Fibroblast of the aortic adventitia (primary cell): Measurements from ENCODE around the gene CTSE. TPM values are rescaled to one million over a fixed set of nuclear protein-coding genes. Genes with fewer than 3 reads are reported as not detected.
"Not testable (repeated sequence)": the region's sequence is repeated elsewhere in the genome, so short reads cannot be mapped to it uniquely, and the experiment has no call there.

Experiments
- DNase-seq: peaks from one replicate; pipeline ENCODE4 v3.0.0-alpha.2; 2010; ENCODE audit warnings: low read depth
- H3K4me3 ChIP-seq: 2 replicates; pipeline ENCODE4 v1.5.1; 2011; ENCODE audit warnings: low read depth, mild to moderate bottlenecking, control low read depth, low read length, moderate library complexity
- total RNA-seq: library from RNA; depleted of rRNA; stranded (reverse); fragments of >200 nt; gene quantifications from 2 replicates; pipeline ENCODE4 v1.2.3, GENCODE V29; 2012; ENCODE audit warnings: low replicate concordance
- TF ChIP-seq, protein P1 (sequence below): IDR thresholded peaks from 2 replicates; pipeline ENCODE4 v1.5.1; 2011; ENCODE audit warnings: mild to moderate bottlenecking, low read length, control low read depth, inconsistent platforms; ENCODE audit not compliant: insufficient read depth

The CTSE gene
- total RNA-seq: not detected in 2 replicates

DNA sequence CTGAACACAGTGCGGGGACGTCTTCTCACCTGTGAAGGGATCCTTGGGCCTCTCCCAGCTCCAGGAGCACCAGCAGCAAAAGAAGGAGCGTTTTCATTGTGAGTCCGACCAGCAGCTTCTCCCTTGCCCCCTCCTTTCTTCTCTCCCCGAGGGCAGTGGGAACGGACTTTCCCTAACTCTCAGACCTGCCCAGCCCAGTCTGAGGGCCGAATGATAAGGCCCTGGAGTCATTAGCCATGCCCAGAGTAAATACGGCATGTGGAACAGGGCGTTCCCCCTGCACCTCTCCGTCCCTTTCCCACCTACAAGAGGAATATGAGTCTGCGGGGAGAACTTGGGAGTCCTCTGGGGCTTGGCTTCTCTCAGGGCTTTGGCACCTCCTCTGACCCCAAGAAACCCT, at the start of gene CTSE:
Gene CTSE (minus strand): TSS at position 201 of the 400 bp plus-strand sequence. CDS start 104 bp downstream, at position 97.
- TF ChIP-seq, protein P1, sequence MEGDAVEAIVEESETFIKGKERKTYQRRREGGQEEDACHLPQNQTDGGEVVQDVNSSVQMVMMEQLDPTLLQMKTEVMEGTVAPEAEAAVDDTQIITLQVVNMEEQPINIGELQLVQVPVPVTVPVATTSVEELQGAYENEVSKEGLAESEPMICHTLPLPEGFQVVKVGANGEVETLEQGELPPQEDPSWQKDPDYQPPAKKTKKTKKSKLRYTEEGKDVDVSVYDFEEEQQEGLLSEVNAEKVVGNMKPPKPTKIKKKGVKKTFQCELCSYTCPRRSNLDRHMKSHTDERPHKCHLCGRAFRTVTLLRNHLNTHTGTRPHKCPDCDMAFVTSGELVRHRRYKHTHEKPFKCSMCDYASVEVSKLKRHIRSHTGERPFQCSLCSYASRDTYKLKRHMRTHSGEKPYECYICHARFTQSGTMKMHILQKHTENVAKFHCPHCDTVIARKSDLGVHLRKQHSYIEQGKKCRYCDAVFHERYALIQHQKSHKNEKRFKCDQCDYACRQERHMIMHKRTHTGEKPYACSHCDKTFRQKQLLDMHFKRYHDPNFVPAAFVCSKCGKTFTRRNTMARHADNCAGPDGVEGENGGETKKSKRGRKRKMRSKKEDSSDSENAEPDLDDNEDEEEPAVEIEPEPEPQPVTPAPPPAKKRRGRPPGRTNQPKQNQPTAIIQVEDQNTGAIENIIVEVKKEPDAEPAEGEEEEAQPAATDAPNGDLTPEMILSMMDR: no peak
- DNase-seq: no peak
- H3K4me3 ChIP-seq: no peak within 1 kb of the TSS

DNA sequence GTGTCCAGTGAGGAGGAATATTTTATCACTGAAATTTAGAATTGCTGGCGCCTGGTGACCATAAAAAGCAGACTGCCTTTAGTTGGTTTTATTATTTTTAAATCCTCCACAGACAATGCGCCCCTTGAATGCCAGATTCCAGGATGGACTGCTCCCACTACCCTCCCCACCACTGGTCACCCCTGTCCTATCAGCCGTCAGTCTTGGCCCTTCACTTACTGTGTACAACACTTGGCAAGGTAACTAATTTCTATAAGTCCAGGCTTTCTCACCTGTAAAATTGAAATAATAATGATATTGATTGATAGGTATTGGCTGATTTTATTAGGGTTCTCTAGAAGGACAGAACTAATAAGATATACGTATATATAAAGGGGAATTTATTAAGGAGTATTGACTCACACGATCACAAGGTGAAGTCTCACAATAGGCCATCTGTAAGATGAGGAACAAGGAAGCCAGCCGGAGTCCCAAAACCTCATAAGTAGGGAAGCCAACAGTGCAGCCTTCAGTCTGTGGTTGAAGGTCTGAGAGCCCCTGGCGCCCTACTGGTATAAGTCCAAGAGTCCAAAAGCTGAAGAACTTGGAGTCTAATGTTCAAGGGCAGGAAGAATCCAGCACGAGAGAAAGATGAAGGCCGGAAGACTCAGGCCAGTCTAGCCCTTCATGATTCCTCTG, 47.1 kb upstream of the CTSE start:
- TF ChIP-seq, protein P1: no peak
- DNase-seq: no peak
- H3K4me3 ChIP-seq: no peak overlapping the region

DNA sequence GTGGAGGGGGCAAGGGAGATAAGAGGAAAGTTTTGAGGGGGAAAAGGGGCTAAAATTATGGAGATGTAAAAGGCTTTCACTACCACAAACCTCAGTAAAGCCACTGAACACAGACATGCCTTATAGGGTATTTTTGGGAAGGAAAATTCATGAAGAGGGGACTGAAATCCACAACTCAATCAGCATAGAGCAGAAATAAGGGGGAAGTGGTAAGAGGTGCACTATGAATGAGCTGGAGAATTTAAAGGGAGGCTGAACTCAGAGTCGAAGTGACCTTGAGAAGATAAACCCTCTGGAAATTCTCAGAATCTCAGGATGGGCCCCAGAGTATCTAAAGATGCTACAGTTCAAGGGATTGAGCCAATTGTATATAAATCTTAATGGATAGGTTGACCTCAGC, 44.6 kb upstream of the CTSE start:
- TF ChIP-seq, protein P1: no peak
- no peak for DNase-seq
- no peak overlapping the region for H3K4me3 ChIP-seq

DNA sequence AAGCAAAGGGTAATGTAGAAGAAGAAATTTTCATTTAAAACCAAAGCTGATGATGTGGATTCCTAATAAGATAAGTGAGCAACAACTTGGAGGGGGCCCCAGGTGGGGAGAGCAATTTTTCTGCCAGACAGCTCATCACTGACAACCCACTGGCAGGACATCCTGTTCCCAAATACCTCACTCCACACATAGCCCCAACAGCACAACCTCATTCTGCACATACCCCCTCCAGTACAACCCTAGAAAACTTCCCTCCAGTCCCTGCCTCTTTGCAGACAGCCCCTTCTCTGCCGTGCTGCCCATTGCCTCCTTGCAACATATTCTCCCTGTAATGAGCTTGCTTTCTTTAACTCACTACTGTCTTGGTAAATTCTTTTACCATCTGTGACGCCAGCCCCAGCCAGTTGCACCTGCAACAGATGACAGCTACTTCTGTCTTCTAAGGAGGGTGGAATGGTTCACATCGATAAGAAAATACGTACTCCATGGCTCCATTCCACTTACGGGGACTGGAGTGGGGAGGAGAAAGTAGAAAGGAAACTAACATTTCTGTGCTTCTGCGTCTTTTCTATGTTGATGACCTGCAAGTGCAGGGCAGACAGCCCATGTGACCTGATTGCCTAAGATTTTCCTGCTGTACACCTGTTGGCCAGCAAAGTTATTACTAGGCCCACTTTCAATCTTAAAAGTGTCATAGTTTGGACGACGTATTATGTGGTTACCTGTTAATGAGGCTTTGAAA, 44.0 kb upstream of the CTSE start:
- no peak for DNase-seq
- no peak overlapping the region for H3K4me3 ChIP-seq
- TF ChIP-seq, protein P1: no peak

DNA sequence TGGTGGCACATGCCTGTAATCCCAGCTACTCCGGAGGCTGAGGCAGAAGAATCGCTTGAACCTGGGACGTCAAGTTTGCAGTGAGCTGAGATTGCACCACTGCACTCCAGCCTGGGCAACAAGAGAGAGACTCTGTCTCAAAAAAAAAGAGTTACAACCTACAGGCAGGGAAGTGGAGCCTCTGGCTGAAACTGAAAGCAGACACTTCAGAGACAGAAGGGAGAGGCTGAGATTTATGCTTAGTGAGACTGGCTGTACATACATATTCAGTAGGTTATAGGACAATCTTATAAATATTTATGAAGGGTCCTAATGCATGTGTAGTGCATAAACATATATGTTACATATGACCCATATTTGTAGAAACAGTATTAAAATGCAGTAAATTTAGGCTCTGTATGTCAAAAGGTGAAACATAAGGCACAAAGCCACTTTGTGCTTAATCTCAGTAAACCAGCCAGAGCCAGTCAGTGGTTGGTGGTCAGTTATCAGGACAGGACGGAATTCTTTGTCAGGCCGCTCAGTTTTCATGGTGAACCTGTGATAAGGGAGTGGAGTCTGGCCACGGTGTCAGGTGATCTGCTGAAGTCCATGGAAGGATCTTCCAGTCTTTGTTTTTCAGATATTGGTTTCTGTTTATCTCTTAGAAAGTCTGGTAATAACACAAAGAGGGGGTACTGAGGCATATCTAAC, 42.9 kb upstream of the CTSE start:
- TF ChIP-seq, protein P1: no peak
- H3K4me3 ChIP-seq: no peak overlapping the region
- DNase-seq: no peak

DNA sequence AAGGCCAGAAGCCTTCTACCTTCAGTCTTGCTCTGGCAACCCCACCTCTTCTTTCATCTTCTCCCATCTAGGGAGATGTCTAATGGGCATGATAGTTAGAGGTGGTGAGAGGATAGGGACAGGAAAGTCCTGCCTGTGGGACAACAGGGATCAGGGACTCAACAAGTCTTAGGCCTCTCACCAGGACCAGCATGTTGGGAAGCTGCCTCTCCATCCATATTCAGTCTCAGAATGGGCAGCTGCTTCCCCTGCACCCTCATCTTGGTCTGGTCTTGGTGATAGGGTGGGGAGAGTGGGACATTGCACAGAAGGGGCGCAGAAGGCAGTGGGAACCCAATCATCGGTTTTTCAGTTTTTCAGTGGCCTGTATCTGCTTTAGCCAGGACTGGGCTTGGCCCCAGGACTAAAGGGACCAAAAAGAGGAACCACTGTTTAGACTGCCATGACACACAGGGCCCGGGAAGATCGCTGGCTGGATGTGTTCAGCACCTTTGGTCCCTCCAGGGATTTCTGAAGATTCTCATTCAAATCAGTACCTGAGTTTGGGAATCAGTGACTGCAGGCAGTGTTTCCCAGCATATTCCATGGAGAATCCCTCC, 42.0 kb upstream of the CTSE start:
- DNase-seq: no peak
- H3K4me3 ChIP-seq: no peak overlapping the region
- TF ChIP-seq, protein P1: no peak

DNA sequence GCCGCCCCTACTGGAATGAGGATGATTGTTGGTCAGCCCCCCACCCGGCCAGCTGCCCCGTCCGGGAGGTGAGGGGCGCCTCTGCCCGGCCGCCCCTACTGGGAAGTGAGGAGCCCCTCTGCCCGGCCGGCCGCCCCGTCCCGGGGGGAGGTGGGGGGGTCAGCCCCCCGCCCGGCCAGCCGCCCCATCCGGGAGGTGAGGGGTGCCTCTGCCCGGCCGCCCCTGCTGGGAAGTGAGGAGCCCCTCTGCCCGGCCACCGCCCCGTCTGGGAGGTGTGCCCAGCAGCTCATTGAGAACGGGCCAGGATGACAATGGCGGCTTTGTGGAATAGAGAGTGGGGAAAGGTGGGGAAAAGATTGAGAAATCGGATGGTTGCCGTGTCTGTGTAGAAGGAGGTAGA, 40.8 kb upstream of the CTSE start:
- H3K4me3 ChIP-seq, DNase-seq: not testable (repeated sequence)

DNA sequence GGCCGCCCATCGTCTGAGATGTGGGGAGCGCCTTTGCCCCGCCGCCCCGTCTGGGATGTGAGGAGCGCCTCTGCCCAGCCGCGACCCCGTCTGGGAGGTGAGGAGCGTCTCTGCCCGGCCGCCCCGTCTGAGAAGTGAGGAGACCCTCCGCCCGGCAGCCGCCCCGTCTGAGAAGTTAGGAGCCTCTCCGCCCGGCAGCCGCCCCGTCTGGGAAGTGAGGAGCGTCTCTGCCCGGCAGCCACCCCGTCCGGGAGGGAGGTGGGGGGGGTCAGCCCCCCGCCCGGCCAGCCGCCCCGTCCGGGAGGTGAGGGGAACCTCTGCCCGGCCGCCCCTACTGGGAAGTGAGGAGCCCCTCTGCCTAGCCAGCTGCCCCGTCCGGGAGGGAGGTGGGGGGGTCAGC, 40.3 kb upstream of the CTSE start:
- not testable (repeated sequence) for DNase-seq, H3K4me3 ChIP-seq
